Trophoblast cell (in vitro differentiated cells and primary cell): Measurements from ENCODE around the gene MAP3K2.

Source experiments
- DNase-seq, 2 donors: peaks; one replicate each; pipeline ENCODE4 v3.0.0-alpha.2; 2016
- H2AFZ ChIP-seq: 2 replicates; pipeline ENCODE4 v1.6.1; 2013; ENCODE audit warnings: low read length, moderate library complexity, mild to moderate bottlenecking; ENCODE audit not compliant: insufficient read depth, poor library complexity
- H2AK5ac ChIP-seq: 2 replicates; pipeline ENCODE4 v1.6.1; 2013; ENCODE audit warnings: mild to moderate bottlenecking, low read length
- H2BK120ac ChIP-seq: 2 replicates; pipeline ENCODE4 v1.6.1; 2013; ENCODE audit warnings: low read length, mild to moderate bottlenecking, moderate library complexity; ENCODE audit not compliant: insufficient read depth, poor library complexity
- H2BK12ac ChIP-seq: 2 replicates; pipeline ENCODE4 v1.6.1; 2013; ENCODE audit warnings: mild to moderate bottlenecking, low read length, moderate library complexity
- H2BK5ac ChIP-seq: 2 replicates; pipeline ENCODE4 v1.6.1; 2013; ENCODE audit warnings: low read length, low read depth, moderate library complexity, mild to moderate bottlenecking; ENCODE audit not compliant: poor library complexity
- H3K14ac ChIP-seq: 2 replicates; pipeline ENCODE4 v1.6.1; 2013; ENCODE audit warnings: mild to moderate bottlenecking, low read length
- H3K18ac ChIP-seq: 2 replicates; pipeline ENCODE4 v1.6.1; 2013; ENCODE audit warnings: mild to moderate bottlenecking, low read length
- H3K23ac ChIP-seq: 2 replicates; pipeline ENCODE4 v1.6.1; 2013; ENCODE audit warnings: low read length
- H3K27ac ChIP-seq: 2 replicates; pipeline ENCODE4 v1.5.1; 2013; ENCODE audit warnings: low read depth, mild to moderate bottlenecking, inconsistent platforms, low read length, moderate library complexity
- H3K27me3 ChIP-seq: 2 replicates; pipeline ENCODE4 v1.6.1; 2013; ENCODE audit warnings: inconsistent platforms, mild to moderate bottlenecking, low read length, moderate library complexity; ENCODE audit not compliant: insufficient read depth
- H3K36me3 ChIP-seq, 2 experiments: 1 replicate in 1 of 2; 2 replicates in 1 of 2; pipeline ENCODE4 v1.6.1; 2013; ENCODE audit warnings: low read length in 2 of 2, mild to moderate bottlenecking in 2 of 2, moderate library complexity in 1 of 2; ENCODE audit not compliant: insufficient read depth in 2 of 2, control insufficient read depth in 1 of 2
- H3K4ac ChIP-seq: 2 replicates; pipeline ENCODE4 v1.6.1; 2013; ENCODE audit warnings: low read depth, mild to moderate bottlenecking, low read length, moderate library complexity
- H3K4me1 ChIP-seq, 2 experiments: 1 replicate in 1 of 2; 2 replicates in 1 of 2; pipeline ENCODE4 v1.6.1; 2013; ENCODE audit warnings: low read length in 2 of 2, mild to moderate bottlenecking in 2 of 2, moderate library complexity in 1 of 2; ENCODE audit not compliant: insufficient read depth in 2 of 2, control insufficient read depth in 1 of 2
- H3K4me2 ChIP-seq: 2 replicates; pipeline ENCODE4 v1.6.1; 2013; ENCODE audit warnings: inconsistent platforms, mild to moderate bottlenecking, low read length, moderate library complexity
- H3K4me3 ChIP-seq: 2 replicates; pipeline ENCODE4 v1.5.1; 2013; ENCODE audit warnings: mild to moderate bottlenecking, low read depth, low read length, inconsistent platforms
- H3K79me1 ChIP-seq: one replicate; pipeline ENCODE4 v1.6.1; 2013; ENCODE audit warnings: low read length
- H3K79me2 ChIP-seq: 2 replicates; pipeline ENCODE4 v1.6.1; 2013; ENCODE audit warnings: low read length, mild to moderate bottlenecking; ENCODE audit not compliant: control insufficient read depth, insufficient read depth, poor library complexity
- H3K9ac ChIP-seq: 2 replicates; pipeline ENCODE4 v1.6.1; 2013; ENCODE audit warnings: mild to moderate bottlenecking, low read length
- H3K9me3 ChIP-seq: 2 replicates; pipeline ENCODE4 v1.6.1; 2013; ENCODE audit warnings: low read depth, mild to moderate bottlenecking, control low read depth, inconsistent platforms, low read length; ENCODE audit not compliant: insufficient read depth
- H4K12ac ChIP-seq: 2 replicates; pipeline ENCODE4 v1.6.1; 2013; ENCODE audit warnings: low read depth, mild to moderate bottlenecking, low read length, moderate library complexity
- H4K8ac ChIP-seq: 2 replicates; pipeline ENCODE4 v1.6.1; 2013; ENCODE audit warnings: low read depth, mild to moderate bottlenecking, low read length, moderate library complexity
- H4K91ac ChIP-seq: one replicate; pipeline ENCODE4 v1.6.1; 2013; ENCODE audit warnings: low read depth, mild to moderate bottlenecking, low read length, moderate library complexity
- WGBS: extraction: QIAGEN DNeasy Blood & Tissue Kit; methylation state at CpG from one replicate; pipeline ENCODE4 v1.1.7; 2013; ENCODE audit warnings: missing lambda C conversion rate; ENCODE audit not compliant: insufficient read length, insufficient coverage; ENCODE audit errors: extremely low coverage; 5-methylcytosine and 5-hydroxymethylcytosine counted together

The MAP3K2 gene

GRCh38 chr2:127320586-127321275 is 67.0 kb downstream of the MAP3K2 start:
- Histone ChIP-seq H3K27ac (no peak overlapping the region), H3K9ac (no peak overlapping the region), H4K8ac (no peak overlapping the region), H3K79me2 (no peaks in the 10 kb centered on the region), H2BK120ac (no peak overlapping the region), H2AK5ac (no peak overlapping the region), H3K14ac (no peak overlapping the region), H4K12ac (no peak overlapping the region), H3K36me3 (peaks cover 16 to 18% of the 10 kb centered on the region in 2 experiments), H2BK12ac (no peak overlapping the region), H3K27me3 (no peaks in the 10 kb centered on the region), H3K23ac (no peak overlapping the region), H4K91ac (no peak overlapping the region), H3K4me3 (no peak overlapping the region), H3K9me3 (no peaks in the 10 kb centered on the region), H3K79me1 (no peaks in the 10 kb centered on the region), H2AFZ (no peak overlapping the region), H3K18ac (no peak overlapping the region), H3K4me2 (no peak overlapping the region), H3K4ac (no peak overlapping the region), H2BK5ac (no peak overlapping the region), H3K4me1 (no peaks in the 10 kb centered on the region)
- peak; percentile 68 to 93 for DNase-seq
- WGBS = no CpG with 5 or more reads among the region's 1 CpG

GRCh38 chr2:127320067-127320466 is 67.7 kb downstream of the MAP3K2 start:
- H3K9ac ChIP-seq = no peak overlapping the region
- no CpG with 5 or more reads among the region's 1 CpG for WGBS
- H3K4ac ChIP-seq = no peak overlapping the region
- no peak overlapping the region for H4K12ac ChIP-seq
- H3K4me3 ChIP-seq = no peak overlapping the region
- no peaks in the 10 kb centered on the region for H3K27me3 ChIP-seq
- DNase-seq = peak in 1 of 2 donors; percentile 38
- no peak overlapping the region for H2AK5ac ChIP-seq
- no peak overlapping the region for H3K18ac ChIP-seq
- H3K23ac ChIP-seq = no peak overlapping the region
- H3K36me3 ChIP-seq = peaks cover 14 to 22% of the 10 kb centered on the region in 2 experiments
- no peak overlapping the region for H2BK12ac ChIP-seq
- no peaks in the 10 kb centered on the region for H3K79me1 ChIP-seq
- no peak overlapping the region for H4K8ac ChIP-seq
- no peaks in the 10 kb centered on the region for H3K79me2 ChIP-seq
- H2BK120ac ChIP-seq = no peak overlapping the region
- H2AFZ ChIP-seq = no peak overlapping the region
- H3K27ac ChIP-seq = no peak overlapping the region
- H4K91ac ChIP-seq = no peak overlapping the region
- no peak overlapping the region for H3K14ac ChIP-seq
- no peaks in the 10 kb centered on the region for H3K9me3 ChIP-seq
- H3K4me2 ChIP-seq = no peak overlapping the region
- H2BK5ac ChIP-seq = no peak overlapping the region
- H3K4me1 ChIP-seq = no peaks in the 10 kb centered on the region

DNA sequence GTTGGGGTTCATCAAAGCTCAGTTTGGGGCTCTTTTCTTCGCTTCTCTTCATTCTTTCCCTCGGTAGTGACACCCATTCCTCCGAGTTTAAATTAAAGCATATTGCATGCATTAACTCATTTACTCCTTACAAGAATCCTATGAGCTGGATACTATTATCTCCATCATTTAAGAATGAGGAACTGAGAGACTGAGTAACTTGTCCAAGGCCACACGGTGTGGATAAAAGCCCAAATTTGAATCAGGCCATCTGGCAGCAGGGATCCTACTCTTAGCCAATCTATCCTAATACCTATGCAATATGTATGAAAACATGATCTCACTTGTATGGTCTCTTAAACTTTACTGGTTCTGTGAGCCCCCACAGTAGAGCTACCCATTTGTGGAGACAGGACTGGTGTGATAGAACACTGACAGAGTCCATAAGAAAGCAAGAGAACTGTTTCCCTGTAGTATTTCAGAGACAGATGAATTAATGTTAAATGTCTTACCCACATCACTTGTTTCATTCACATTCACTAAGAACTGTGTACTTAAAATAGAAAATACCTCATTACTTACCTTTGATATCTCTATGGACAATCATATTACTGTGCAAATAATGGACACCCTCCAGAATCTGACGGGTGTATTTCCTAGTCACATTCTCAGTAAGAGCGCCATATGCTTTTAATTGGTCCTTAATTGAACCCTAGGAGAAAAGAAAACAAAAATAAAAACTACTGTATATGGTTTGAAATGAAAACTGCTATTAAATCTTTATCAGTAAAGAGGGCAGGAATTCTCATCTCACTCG is 73.4 kb downstream of the MAP3K2 start:
- Histone ChIP-seq H3K4me3 (no peak overlapping the region), H3K4ac (no peak overlapping the region), H4K91ac (no peak overlapping the region), H3K36me3 (peaks cover 9 to 33% of the 10 kb centered on the region in 2 experiments), H2BK120ac (no peak overlapping the region), H3K79me1 (no peaks in the 10 kb centered on the region), H3K9me3 (no peaks in the 10 kb centered on the region), H3K9ac (no peak overlapping the region), H4K12ac (no peak overlapping the region), H2BK5ac (no peak overlapping the region), H2AFZ (no peak overlapping the region), H3K4me1 (no peaks in the 10 kb centered on the region), H3K4me2 (no peak overlapping the region), H2BK12ac (no peak overlapping the region), H3K27ac (no peak overlapping the region), H3K23ac (no peak overlapping the region), H4K8ac (no peak overlapping the region), H3K14ac (no peak overlapping the region), H3K79me2 (no peaks in the 10 kb centered on the region), H3K27me3 (no peaks in the 10 kb centered on the region), H3K18ac (no peak overlapping the region), H2AK5ac (no peak overlapping the region)
- WGBS = no CpG with 5 or more reads among the region's 7 CpGs
- no peak for DNase-seq

DNA sequence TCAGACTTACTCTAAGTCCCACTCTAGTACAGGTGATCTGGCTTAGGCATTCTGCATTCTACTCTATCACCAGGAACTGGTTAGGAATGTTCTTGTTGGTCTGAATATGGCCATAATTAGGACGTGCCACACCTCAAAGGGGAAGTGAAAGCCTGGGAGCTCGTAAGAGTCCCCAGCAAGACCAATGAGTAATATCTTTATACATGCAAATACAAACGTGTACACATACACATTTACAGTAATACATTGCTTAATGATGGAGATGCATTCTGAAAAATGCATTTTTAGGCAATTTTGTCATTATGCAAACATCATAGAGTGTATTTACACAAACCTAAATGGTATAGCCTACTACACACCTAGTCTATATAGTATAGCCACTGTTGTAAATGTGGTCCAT is 74.4 kb downstream of the MAP3K2 start:
- Histone ChIP-seq H3K9me3 (no peaks in the 10 kb centered on the region), H3K4ac (no peak overlapping the region), H3K14ac (no peak overlapping the region), H4K12ac (no peak overlapping the region), H2BK5ac (no peak overlapping the region), H3K23ac (no peak overlapping the region), H2BK12ac (no peak overlapping the region), H3K4me1 (no peaks in the 10 kb centered on the region), H4K91ac (no peak overlapping the region), H3K79me2 (no peaks in the 10 kb centered on the region), H3K27me3 (no peaks in the 10 kb centered on the region), H2AK5ac (no peak overlapping the region), H3K4me2 (no peak overlapping the region), H2BK120ac (no peak overlapping the region), H4K8ac (no peak overlapping the region), H3K79me1 (no peaks in the 10 kb centered on the region), H3K9ac (no peak overlapping the region), H3K18ac (no peak overlapping the region), H3K4me3 (no peak overlapping the region), H2AFZ (no peak overlapping the region), H3K36me3 (peaks cover 7 to 32% of the 10 kb centered on the region in 2 experiments), H3K27ac (no peak overlapping the region)
- no CpG with 5 or more reads among the region's 3 CpGs for WGBS
- peak in 1 of 2 donors; percentile 2 for DNase-seq
